ENCODE data around the gene NLGN3. TPM values are rescaled to one million over a fixed set of nuclear protein-coding genes. Genes with fewer than 3 reads are reported as not detected.

The NLGN3 gene
- total and polyA plus RNA-seq, 2 of the 8 experiments (the other 6 are each of a cell fraction or from before 2014, with no cell fraction given): 12.0 to 14.8 TPM

DNA sequence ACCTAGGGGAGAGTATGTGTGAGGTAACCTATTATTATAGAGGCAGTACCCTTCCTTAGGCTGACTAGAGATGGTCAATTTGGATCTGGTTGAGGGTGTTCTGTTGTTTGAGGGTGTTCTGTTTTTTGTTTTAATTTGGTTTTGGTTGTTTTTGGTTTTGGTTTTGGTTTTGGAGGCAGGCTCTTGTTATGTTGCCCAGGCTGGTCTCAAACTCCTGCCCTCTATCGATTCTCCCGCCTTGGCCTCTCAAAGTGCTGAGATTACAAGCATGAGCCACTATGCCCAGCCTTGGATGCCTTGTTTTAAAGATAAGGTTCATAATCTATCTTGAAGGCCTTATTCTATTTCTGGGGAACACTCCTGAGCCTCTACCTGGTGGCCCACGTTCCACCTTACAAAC lies 39.0 kb upstream of the NLGN3 start:
- DNase-seq (ENCODE audit: low read depth in 1 of 2, low spot score in 2 of 2) (no peak), FAIRE-seq (no peak)
- H2BK20ac ChIP-seq (ENCODE audit: low read length): no peak overlapping the region
- H3K9ac ChIP-seq (replicated peaks in 1 of 4; ENCODE audit: extremely low read depth in 1 of 4, low read depth in 3 of 4, low read length in 3 of 4): no peak overlapping the region
- H3K14ac ChIP-seq (ENCODE audit: insufficient read length): no peak overlapping the region
- H2BK120ac ChIP-seq (replicated peaks; ENCODE audit: low read depth, low read length): no peak overlapping the region
- TF ChIP-seq CBX8 (IDR thresholded peaks at IDR 0.05; ENCODE audit: borderline replicate concordance, low read depth, low read length) (no peak), SP1 (IDR thresholded peaks at IDR 0.05; ENCODE audit: low read depth, low read length) (no peak), TAF1 (IDR thresholded peaks at IDR 0.05; ENCODE audit: low read depth, low read length) (no peak), POLR2AphosphoS5 (IDR thresholded peaks at IDR 0.05; ENCODE audit: low read depth, low read length) (no peak), PHF8 (conservative IDR thresholded peaks at IDR 0.05; ENCODE audit: low read depth, low read length) (no peak), TAF7 (optimal IDR thresholded peaks at IDR 0.05; ENCODE audit: borderline replicate concordance, low read depth, low read length) (no peak), CTBP2 (IDR thresholded peaks at IDR 0.05; ENCODE audit: borderline replicate concordance, insufficient read depth, insufficient read length, low read length) (no peak), CBX5 (IDR thresholded peaks at IDR 0.05; ENCODE audit: low read depth, low read length) (no peak), CHD1 (IDR thresholded peaks at IDR 0.05; ENCODE audit: low read depth, low read length) (no peak), KDM4A (IDR thresholded peaks at IDR 0.05; ENCODE audit: low read depth, low read length, severe bottlenecking) (no peak), TBP (IDR thresholded peaks at IDR 0.05; ENCODE audit: low read depth, low read length) (no peak), RFX5 (IDR thresholded peaks at IDR 0.05; ENCODE audit: borderline replicate concordance, low read depth, low read length) (no peak), SAP30 (IDR thresholded peaks at IDR 0.05; ENCODE audit: insufficient read depth, insufficient replicate concordance, low read length) (no peak), BCL11A (IDR thresholded peaks at IDR 0.05; ENCODE audit: low read depth in 2 of 2, low read length in 2 of 2) (no peak), POU5F1 (IDR thresholded peaks at IDR 0.05; ENCODE audit: low read depth, low read length) (no peak)
- no peak overlapping the region for H4K5ac ChIP-seq (ENCODE audit: insufficient read length, low read depth, low read length)
- no peak overlapping the region for H2BK12ac ChIP-seq (ENCODE audit: low read depth, low read length)
- H3K4me3 ChIP-seq (ENCODE audit: extremely low read depth in 1 of 4, insufficient read depth in 2 of 4, low read depth in 3 of 4, low read length in 4 of 4): no peak overlapping the region
- H2BK5ac ChIP-seq (ENCODE audit: low read depth, low read length): no peak overlapping the region
- H3K79me1 ChIP-seq (ENCODE audit: low read depth, low read length): no peaks in the 10 kb centered on the region
- H2BK15ac ChIP-seq (ENCODE audit: low read length): no peak overlapping the region
- ChIA-PET POLR2A (ENCODE audit: partially characterized antibody) (interaction anchor here (0.5 kb wide), 1 partner anchor 193 kb away, joined by 3 read pairs; no protein-coding TSS in a partner anchor), CTCF (ENCODE audit: partially characterized antibody) (no interaction called here)
- no peaks in the 10 kb centered on the region for H3K79me2 ChIP-seq (ENCODE audit: control insufficient read depth in 1 of 2, insufficient read depth in 2 of 2, low read length in 2 of 2)
- H3K4me2 ChIP-seq (ENCODE audit: insufficient read depth in 1 of 2, low read depth in 2 of 2, low read length in 2 of 2): no peak overlapping the region
- H2AK5ac ChIP-seq (ENCODE audit: low read depth, low read length): no peak overlapping the region
- H3K4ac ChIP-seq (replicated peaks; ENCODE audit: insufficient read length, low read depth, low read length): no peak overlapping the region
- H4K91ac ChIP-seq (replicated peaks; ENCODE audit: insufficient read length, low read length): no peak overlapping the region
- no peak overlapping the region for H2AFZ ChIP-seq (ENCODE audit: low read length)
- H3K4me1 ChIP-seq (replicated peaks in 1 of 4; ENCODE audit: control insufficient read depth in 3 of 4, insufficient read depth in 4 of 4, low read length in 3 of 4): peaks cover 2 to 30% (median 10%) of the 10 kb centered on the region in 4 experiments; a peak in 4 of 7 replicates
- peaks cover 0 to 6% (median 0%) of the 10 kb centered on the region in 4 experiments; a peak in 1 of 8 replicates for H3K36me3 ChIP-seq (ENCODE audit: control insufficient read depth in 2 of 4, insufficient read depth in 4 of 4, low read length in 3 of 4)
- H3K23me2 ChIP-seq (ENCODE audit: low read depth, low read length): peaks cover 2% of the 10 kb centered on the region; the same call in 1 of the 2 replicates
- WGBS, 2 experiments (ENCODE audit: extremely low coverage in 1 of 2, insufficient coverage in 1 of 2, insufficient read length in 1 of 2, insufficient replicate concordance in 2 of 2, low coverage in 1 of 2, low lambda C conversion rate in 2 of 2, missing lambda C conversion rate in 1 of 2): 100% methylated on average over 3 of the region's 3 CpGs; no CpG with 5 or more reads in 1 of the 2 experiments
- H3K9me3 ChIP-seq (ENCODE audit: insufficient read depth in 2 of 2, low read depth in 1 of 2, low read length in 1 of 2): no peaks in the 10 kb centered on the region
- H3K23ac ChIP-seq (ENCODE audit: insufficient read length): no peak overlapping the region
- no peak overlapping the region for H3K56ac ChIP-seq (replicated peaks; ENCODE audit: insufficient read length, low read depth, low read length)
- no peaks in the 10 kb centered on the region for H4K20me1 ChIP-seq (replicated peaks in 1 of 2; ENCODE audit: control insufficient read depth in 1 of 2, insufficient read depth in 2 of 2, low read length in 2 of 2)
- no peak overlapping the region for H3K18ac ChIP-seq (ENCODE audit: extremely low read depth, low read length)
- H3K27me3 ChIP-seq (replicated peaks in 1 of 4; ENCODE audit: control insufficient read depth in 3 of 4, extremely low read depth in 1 of 4, insufficient read depth in 3 of 4, low read length in 3 of 4): peaks cover 0 to 6% (median 0%) of the 10 kb centered on the region in 4 experiments; a peak in 2 of 7 replicates
- no peak overlapping the region for H3K27ac ChIP-seq (ENCODE audit: low read depth, low read length)
- no peak overlapping the region for H4K8ac ChIP-seq (ENCODE audit: extremely low read depth, insufficient read depth, low read length)
